ENCODE results near the gene CHD6.

DNA sequence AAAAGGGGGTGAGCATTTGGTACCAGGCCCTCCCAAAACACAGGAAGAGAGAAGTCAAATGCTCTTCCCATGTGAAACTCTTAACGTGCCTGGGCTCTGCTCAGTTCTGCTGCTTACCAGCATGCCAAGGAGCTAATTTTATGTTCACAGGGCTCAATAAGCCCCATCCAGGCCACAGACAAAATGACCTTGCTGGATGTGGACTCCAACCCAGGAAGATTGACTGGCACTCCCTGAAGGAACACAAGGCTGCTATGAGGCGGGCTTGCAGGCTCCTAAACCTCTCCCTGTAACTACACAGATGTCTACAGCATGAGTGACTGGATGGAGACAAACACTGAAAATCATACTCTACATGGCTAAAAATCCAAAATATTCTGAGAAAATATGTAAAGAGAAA, 50.6 kb downstream of the CHD6 start:
- TF ChIP-seq POLR2A (IDR thresholded peaks at IDR 0.05; ENCODE audit: borderline replicate concordance, extremely low read depth, insufficient read depth, insufficient read length) = no peak
- TF ChIP-seq, protein P1, sequence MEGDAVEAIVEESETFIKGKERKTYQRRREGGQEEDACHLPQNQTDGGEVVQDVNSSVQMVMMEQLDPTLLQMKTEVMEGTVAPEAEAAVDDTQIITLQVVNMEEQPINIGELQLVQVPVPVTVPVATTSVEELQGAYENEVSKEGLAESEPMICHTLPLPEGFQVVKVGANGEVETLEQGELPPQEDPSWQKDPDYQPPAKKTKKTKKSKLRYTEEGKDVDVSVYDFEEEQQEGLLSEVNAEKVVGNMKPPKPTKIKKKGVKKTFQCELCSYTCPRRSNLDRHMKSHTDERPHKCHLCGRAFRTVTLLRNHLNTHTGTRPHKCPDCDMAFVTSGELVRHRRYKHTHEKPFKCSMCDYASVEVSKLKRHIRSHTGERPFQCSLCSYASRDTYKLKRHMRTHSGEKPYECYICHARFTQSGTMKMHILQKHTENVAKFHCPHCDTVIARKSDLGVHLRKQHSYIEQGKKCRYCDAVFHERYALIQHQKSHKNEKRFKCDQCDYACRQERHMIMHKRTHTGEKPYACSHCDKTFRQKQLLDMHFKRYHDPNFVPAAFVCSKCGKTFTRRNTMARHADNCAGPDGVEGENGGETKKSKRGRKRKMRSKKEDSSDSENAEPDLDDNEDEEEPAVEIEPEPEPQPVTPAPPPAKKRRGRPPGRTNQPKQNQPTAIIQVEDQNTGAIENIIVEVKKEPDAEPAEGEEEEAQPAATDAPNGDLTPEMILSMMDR (IDR thresholded peaks at IDR 0.05 in 2 of 3, conservative IDR thresholded peaks at IDR 0.05 in 1 of 3; ENCODE audit: borderline replicate concordance in 1 of 3, insufficient read depth in 1 of 3, low read depth in 2 of 3, low read length in 2 of 3) = no peak
- no peak for TF ChIP-seq POLR2AphosphoS5 (IDR thresholded peaks at IDR 0.05; ENCODE audit: low read depth, low read length)
- TF ChIP-seq, protein P2, sequence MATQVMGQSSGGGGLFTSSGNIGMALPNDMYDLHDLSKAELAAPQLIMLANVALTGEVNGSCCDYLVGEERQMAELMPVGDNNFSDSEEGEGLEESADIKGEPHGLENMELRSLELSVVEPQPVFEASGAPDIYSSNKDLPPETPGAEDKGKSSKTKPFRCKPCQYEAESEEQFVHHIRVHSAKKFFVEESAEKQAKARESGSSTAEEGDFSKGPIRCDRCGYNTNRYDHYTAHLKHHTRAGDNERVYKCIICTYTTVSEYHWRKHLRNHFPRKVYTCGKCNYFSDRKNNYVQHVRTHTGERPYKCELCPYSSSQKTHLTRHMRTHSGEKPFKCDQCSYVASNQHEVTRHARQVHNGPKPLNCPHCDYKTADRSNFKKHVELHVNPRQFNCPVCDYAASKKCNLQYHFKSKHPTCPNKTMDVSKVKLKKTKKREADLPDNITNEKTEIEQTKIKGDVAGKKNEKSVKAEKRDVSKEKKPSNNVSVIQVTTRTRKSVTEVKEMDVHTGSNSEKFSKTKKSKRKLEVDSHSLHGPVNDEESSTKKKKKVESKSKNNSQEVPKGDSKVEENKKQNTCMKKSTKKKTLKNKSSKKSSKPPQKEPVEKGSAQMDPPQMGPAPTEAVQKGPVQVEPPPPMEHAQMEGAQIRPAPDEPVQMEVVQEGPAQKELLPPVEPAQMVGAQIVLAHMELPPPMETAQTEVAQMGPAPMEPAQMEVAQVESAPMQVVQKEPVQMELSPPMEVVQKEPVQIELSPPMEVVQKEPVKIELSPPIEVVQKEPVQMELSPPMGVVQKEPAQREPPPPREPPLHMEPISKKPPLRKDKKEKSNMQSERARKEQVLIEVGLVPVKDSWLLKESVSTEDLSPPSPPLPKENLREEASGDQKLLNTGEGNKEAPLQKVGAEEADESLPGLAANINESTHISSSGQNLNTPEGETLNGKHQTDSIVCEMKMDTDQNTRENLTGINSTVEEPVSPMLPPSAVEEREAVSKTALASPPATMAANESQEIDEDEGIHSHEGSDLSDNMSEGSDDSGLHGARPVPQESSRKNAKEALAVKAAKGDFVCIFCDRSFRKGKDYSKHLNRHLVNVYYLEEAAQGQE (IDR thresholded peaks at IDR 0.05; ENCODE audit: low read depth) = no peak
- TF ChIP-seq, protein P3, sequence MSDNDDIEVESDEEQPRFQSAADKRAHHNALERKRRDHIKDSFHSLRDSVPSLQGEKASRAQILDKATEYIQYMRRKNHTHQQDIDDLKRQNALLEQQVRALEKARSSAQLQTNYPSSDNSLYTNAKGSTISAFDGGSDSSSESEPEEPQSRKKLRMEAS (IDR thresholded peaks at IDR 0.05) = no peak
- TF ChIP-seq FOSL1 (IDR thresholded peaks at IDR 0.05; ENCODE audit: low read depth) = no peak
- no peak for TF ChIP-seq SP1 (IDR thresholded peaks at IDR 0.05; ENCODE audit: low read depth)
- TF ChIP-seq CEBPB (IDR thresholded peaks at IDR 0.05; ENCODE audit: low read depth) = no peak
- no peak for TF ChIP-seq RAD21 (IDR thresholded peaks at IDR 0.05; ENCODE audit: low read depth)
- no peak for TF ChIP-seq ZNF274 (IDR thresholded peaks at IDR 0.05; ENCODE audit: low read depth, low read length)

All from HCT116 (cell line).